GM12892 (cell line): ENCODE measurements around the gene KRT74.

ENCODE experiments used
- DNase-seq: peaks from one replicate; pipeline ENCODE4 v3.0.0; 2011; ENCODE audit not compliant: insufficient read length
- FAIRE-seq: peaks from 2 replicates; lab custom pipeline; 2011; peaks lifted over from hg19 to GRCh38; lab: Jason Lieb, UNC
- POLR2A ChIP-seq: IDR thresholded peaks from 2 replicates; pipeline ENCODE4 v1.6.1; 2011; ENCODE audit warnings: low read depth, low read length, control low read depth
- POLR2AphosphoS5 ChIP-seq: IDR thresholded peaks from 2 replicates; pipeline ENCODE4 v1.6.1; 2011; ENCODE audit warnings: low read depth, low read length, control low read depth
- TAF1 ChIP-seq: IDR thresholded peaks from 2 replicates; pipeline ENCODE4 v1.6.1; 2011; ENCODE audit warnings: low read depth, mild to moderate bottlenecking, control low read depth, low read length, borderline replicate concordance

The KRT74 gene

GRCh38 chr12:52529417-52529816 is 44.2 kb downstream of the KRT74 start:
- no peak for DNase-seq
- no peak for TF ChIP-seq TAF1
- TF ChIP-seq POLR2AphosphoS5: no peak
- TF ChIP-seq POLR2A: no peak
- FAIRE-seq: no peak

- TF ChIP-seq POLR2AphosphoS5: no peak
- TF ChIP-seq POLR2A: no peak
- TF ChIP-seq TAF1: no peak
- FAIRE-seq (no peak), DNase-seq (no peak)
Observed at GRCh38 chr12:52528641-52529143, 45.0 kb downstream of the KRT74 start.

GRCh38 chr12:52527121-52527800 is 46.4 kb downstream of the KRT74 start:
- no peak for TF ChIP-seq TAF1
- TF ChIP-seq POLR2AphosphoS5: no peak
- no peak for TF ChIP-seq POLR2A
- DNase-seq (no peak), FAIRE-seq (no peak)

GRCh38 chr12:52526511-52526951 is 47.1 kb downstream of the KRT74 start:
- FAIRE-seq: no peak
- DNase-seq: no peak
- TF ChIP-seq POLR2A (no peak), POLR2AphosphoS5 (no peak), TAF1 (no peak)

DNA sequence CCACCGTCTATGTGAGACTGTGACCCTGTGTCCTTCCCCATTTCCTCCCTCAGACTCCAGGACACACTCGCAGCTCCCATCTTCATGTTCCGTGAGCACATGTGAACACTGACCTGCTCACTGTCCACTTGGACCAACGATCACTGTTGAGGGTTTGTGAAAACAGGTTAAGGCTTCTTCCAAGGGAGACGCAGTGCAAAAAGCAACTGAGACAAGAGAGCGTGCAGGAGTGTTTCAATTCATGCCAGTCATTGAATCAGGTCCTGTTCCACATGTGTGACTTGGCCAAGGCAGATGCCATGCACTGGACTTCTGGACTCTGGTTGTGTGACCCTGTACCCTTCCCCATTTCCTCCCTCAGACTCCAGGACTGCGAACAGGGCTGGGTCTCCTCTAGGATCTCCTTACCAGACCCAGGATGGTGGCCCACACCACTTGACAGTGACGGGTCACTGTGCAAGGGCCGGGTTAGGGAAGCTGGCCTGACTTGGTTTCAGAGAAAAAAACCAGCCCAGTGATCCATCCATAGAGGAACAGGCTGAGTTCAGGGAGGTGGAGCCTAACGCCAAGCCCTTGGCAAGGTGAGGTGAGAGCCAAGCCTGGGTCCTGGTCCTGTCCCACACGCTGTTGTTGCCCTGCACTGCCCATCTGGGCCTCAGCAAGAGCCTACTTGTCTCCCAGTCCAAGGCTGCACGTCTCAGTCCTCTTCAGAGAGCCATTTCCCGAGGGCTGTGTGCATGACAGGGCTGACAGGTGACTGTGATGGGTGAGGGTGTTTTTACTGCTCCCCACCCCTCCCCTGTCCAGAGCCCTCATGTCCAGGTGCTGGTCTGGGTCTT is 47.8 kb downstream of the KRT74 start:
- FAIRE-seq: no peak
- DNase-seq: no peak
- TF ChIP-seq POLR2A (no peak), POLR2AphosphoS5 (no peak), TAF1 (no peak)

- DNase-seq (no peak), FAIRE-seq (no peak)
- TF ChIP-seq TAF1 (no peak), POLR2A (no peak), POLR2AphosphoS5 (no peak)
Observed at GRCh38 chr12:52524898-52525591, 48.6 kb downstream of the KRT74 start.

GRCh38 chr12:52524241-52524897 is 49.3 kb downstream of the KRT74 start:
- TF ChIP-seq POLR2AphosphoS5 (no peak), POLR2A (no peak), TAF1 (no peak)
- no peak for FAIRE-seq
- no peak for DNase-seq

- no peak for FAIRE-seq
- DNase-seq: no peak
- TF ChIP-seq TAF1 (no peak), POLR2AphosphoS5 (no peak), POLR2A (no peak)
Observed at GRCh38 chr12:52523824-52524223, 49.8 kb downstream of the KRT74 start.

- no peak for TF ChIP-seq POLR2A
- DNase-seq: no peak
- FAIRE-seq: no peak
Observed at GRCh38 chr12:52522346-52523011, 51.2 kb downstream of the KRT74 start.

- TF ChIP-seq TAF1: no peak
- no peak for TF ChIP-seq POLR2AphosphoS5
- TF ChIP-seq POLR2A: no peak
- DNase-seq: no peak
- FAIRE-seq: no peak
Observed at GRCh38 chr12:52521568-52522266, 51.9 kb downstream of the KRT74 start.

DNA sequence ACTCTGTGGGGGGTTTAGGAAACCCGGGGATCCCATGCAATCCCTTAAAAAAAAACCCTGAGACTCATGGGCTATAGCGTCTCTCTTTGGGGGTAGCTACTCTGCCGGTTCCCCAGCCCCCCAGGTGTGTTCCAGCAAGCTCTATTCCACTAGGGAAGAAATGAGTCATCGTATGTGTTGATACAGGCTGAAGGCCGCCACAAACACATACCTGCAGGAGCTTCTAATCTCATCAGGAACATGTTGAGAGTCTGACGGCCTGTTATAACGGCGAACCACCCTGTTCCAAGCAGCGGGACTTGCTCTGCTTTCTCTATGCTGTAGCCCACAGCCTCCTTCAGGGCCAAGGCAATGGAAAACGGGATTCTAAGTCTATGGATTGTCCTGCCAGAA is 52.5 kb downstream of the KRT74 start:
- TF ChIP-seq TAF1 (no peak), POLR2A (no peak), POLR2AphosphoS5 (no peak)
- no peak for FAIRE-seq
- no peak for DNase-seq
